ENCODE measurements around the gene GPA33.

GRCh38 chr1:167090314-167090942 is at the start of gene GPA33:
- TF ChIP-seq CTCF (IDR thresholded peaks at IDR 0.05) (no peak), POLR2A (IDR thresholded peaks at IDR 0.05) (no peak)
